ENCODE measurements around the gene C1QTNF12.

GRCh38 chr1:1255078-1255477 is 8.6 kb upstream of the C1QTNF12 start:
- TF ChIP-seq CTCF (IDR thresholded peaks at IDR 0.05) (no peak), POLR2A (IDR thresholded peaks at IDR 0.05) (no peak)
